HG02885 (cell line): ENCODE results near the gene GSTCD.
A peak's percentile ranks its signal among the peaks of the same experiment; 100 is the strongest.
"Not testable (repeated sequence)": the region's sequence is repeated elsewhere in the genome, so short reads cannot be mapped to it uniquely, and the experiment has no call there.

Experiments
- ATAC-seq: cut with Tn5 transposase; IDR thresholded peaks from one replicate; pipeline ENCODE4 v1.9.1; 2021; ENCODE audit warnings: mild to moderate bottlenecking; ENCODE audit not compliant: unreplicated experiment, poor library complexity

Gene GSTCD

DNA sequence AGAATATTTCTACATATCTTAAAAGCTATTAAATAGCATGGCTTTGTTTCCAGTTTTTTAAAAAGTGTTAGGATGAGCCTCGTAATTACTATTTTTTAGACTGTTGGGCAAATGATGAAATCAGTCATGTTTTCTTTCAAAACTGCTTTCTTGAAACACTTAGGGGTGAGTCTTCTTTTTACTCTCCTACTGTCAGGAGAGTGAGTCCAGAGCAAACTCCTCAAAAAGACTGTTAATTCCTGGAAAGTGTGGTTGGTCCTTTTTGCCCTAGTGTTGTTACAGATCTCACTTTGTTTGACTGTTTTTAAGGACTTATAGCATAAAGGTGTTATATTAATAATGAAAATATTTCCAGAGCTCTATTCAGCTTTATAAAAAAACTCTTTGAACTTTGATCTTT is 6.3 kb downstream of the GSTCD start:
- no peak for ATAC-seq

DNA sequence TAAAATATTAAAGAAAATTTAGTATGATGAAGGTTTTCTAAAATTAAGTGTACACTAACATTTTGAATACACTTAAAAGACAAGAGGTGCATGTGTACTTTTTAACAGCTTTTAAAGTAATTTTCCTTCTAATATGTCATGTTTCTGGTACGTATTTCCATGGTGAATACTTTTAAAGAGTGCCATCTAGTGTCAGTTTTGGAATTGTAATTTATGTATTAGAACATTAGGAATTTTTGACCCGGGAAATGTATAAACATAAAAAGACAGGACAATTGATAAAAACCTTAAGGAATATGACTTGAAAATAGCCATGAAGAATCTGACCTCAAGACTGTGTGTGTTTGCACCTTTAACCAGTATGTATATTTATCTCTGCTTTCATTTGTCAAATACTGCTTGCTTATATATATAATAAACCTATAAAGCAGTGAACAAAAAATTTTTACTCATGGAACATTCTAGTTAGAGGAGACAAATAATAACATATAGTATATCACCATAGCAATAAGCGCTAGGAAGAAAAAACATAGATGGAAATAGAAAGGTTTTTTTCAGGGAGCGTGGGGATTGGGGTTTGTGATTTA is 7.2 kb downstream of the GSTCD start:
- no peak for ATAC-seq

DNA sequence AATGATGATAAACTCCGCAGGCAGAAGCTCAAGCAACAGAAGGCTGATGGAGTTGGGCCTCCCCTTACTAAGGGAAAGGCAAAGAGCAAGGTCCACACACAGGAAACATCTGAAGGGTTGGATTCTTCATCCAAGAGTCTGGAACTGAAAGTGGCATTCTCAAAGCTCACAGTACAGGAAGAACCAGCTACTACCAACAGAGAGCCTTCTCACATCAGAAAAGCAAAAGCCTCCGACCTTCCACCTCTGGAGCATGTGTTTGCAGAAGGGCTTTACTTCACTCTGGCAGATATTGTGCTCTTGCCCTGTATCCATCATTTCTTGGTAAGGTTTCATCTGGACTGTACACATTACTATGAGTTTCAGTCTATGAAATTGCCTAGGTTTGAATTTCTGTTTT is 10.6 kb downstream of the GSTCD start:
- ATAC-seq: no peak

DNA sequence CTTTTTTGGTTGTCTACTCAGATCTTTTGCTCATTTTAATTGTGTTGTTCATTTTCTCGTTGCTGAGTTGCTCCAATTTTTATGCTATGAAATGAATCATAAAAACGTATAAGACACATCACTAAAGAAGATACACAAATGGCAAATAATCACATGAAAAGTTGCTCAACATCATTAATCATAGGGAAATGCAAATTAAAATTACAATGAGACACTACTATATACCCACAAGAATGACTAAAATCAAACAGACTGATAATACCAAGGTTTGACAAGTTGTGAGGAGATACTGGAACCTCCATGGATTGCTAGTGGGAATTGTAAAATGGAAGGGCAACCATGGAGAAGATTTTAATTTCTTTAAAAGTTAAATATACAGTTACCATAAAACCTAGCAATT is 17.0 kb downstream of the GSTCD start:
- no peak for ATAC-seq

DNA sequence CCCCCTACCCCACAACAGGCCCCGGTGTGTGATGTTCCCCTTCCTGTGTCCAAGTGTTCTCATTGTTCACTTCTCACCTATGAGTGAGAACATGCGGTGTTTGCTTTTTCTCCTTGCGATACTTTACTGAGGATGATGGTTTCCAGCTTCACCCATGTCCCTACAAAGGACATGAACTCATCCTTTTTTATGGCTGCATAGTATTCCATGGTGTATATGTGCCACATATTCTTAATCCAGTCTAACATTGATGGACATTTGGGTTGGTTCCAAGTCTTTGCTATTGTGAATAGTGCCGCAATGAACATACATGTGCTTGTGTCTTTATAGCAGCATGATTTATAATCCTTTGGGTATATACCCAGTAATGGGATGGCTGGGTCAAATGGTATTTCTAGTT is 21.3 kb downstream of the GSTCD start:
- not testable (repeated sequence) for ATAC-seq

DNA sequence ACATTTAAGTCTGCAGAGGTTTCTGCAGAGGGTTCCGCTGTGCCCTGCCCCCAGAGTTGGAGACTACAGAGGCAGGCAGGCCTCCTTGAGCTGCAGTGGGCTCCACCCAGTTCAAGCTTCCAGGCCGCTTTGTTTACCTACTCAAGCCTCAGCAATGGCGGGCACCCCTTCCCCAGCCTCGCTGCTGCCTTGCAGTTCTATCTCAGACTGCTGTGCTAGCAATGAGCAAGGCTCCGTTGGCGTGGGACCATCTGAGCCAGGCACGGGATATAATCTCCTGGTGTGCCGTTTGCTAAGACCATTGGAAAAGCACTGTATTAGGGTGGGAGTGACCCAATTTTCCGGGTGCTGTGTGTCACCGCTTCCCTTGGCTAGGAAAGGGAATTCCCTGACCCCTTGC is 26.6 kb downstream of the GSTCD start:
- ATAC-seq: not testable (repeated sequence)

DNA sequence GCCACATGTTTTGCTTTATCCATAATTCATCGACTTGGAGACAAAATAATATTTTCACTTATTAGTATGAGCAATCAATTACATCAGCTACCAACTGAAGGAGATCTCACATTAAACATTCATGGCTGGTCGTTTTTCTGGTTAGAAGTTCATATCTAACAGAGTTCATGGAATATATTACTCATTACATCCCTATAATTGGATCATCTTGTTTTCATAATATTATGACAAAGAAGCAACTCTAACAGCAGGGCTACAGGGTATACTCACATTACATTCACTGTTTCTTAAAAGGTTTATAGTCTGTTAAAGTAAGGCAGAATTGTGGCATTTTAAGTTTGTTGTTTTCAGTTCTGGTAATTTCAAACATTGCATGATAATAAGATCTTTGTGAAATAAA is 33.0 kb downstream of the GSTCD start:
- no peak for ATAC-seq

DNA sequence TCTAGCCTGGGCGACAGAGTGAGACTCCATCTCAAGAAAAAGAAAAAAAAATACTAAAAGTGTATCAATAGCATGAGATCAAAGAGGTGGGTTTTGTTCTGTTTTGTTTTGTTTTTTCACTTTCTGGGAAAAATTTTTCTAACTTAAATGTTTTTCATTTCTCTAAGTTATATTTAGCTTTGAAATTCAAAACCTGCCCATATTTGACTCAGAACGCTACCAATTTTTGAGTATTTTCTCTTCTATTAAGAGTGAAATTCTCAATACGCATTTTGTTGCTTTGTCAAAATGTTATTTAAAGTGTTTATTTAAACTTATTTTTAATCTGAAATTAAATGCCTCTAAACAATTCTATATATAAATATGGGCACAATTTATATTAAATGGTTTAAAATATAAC is 39.6 kb downstream of the GSTCD start:
- ATAC-seq: peak; percentile 31

DNA sequence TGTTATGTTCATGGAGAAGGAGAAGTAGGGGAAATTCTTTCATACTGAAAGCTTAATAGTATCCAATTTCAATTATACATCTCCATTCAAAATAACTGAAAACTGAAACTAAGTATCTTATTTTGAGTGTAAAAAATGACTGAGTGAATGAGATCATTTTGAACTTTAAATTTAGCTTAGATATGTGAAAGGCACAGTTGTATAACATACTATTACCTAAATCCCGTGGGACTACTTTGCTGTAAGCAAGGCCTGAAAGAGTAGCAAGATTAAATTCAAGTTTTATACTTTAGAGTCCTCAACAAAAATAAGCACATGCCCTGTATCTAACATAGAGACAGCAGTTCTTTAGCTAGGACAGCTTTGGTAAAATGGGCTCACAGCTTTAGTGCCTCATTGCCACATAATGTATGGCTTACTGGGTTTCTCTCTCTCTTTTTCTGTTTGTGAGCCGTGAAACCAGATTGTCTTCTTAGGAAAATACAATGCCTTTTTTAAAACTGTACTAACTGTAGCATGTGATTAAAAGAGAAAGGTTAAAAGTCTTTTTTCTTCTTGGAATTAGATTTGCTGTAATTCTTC is 43.2 kb downstream of the GSTCD start:
- ATAC-seq: peak; percentile 66

DNA sequence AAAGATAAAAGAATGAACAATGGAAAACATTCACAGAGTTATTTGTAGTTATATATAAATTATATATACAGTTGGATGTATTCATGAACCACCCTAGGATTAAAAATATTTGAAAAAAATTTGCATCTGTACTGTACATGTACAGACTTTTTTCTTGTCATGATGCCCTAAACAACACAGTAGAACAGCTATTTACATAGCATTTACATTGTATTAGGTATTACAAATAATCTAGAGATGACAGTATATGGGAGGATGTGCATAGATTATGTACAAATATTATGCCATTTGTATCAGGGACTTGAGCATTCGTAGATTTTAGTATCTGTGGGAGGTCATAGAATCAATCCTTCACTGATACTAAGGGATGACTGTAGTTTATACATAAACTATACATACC is 44.8 kb downstream of the GSTCD start:
- ATAC-seq: no peak

DNA sequence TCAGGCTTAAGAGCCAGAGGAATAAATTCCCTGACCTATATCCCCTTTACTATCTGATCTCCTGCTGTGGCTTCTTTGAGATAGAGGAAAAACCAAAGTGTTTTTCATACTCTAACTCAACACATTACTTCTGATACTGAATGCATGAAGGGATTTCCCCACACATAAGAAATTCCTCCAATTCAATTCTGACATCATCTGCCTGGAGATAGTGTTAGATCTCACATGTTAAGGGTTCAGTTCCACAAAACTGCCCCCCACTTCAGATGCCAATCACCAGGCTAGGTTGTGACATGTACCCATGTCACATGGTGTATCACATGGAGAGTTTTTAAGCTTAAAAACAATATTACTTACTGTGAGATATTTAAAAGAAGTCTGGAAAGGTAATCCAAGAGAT is 46.8 kb downstream of the GSTCD start:
- no peak for ATAC-seq

DNA sequence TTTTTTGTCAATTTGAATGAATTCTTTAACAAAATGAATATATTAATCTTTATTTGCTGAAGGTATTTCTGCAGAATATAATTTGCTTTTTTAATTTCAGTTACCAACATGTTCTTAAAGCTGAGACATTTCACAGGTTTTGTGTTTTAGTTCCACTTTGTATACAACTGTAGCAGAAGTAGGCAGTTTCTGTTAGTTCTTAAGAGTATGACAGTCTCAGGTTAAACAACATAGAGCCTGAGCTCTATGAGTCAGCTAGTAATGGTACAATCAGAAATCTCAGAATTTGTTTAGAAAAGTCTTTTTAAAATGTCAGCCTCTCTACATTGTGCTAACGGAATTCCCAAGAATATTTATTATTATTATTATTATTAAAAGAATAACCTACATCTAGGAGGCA is 50.4 kb downstream of the GSTCD start:
- no peak for ATAC-seq

DNA sequence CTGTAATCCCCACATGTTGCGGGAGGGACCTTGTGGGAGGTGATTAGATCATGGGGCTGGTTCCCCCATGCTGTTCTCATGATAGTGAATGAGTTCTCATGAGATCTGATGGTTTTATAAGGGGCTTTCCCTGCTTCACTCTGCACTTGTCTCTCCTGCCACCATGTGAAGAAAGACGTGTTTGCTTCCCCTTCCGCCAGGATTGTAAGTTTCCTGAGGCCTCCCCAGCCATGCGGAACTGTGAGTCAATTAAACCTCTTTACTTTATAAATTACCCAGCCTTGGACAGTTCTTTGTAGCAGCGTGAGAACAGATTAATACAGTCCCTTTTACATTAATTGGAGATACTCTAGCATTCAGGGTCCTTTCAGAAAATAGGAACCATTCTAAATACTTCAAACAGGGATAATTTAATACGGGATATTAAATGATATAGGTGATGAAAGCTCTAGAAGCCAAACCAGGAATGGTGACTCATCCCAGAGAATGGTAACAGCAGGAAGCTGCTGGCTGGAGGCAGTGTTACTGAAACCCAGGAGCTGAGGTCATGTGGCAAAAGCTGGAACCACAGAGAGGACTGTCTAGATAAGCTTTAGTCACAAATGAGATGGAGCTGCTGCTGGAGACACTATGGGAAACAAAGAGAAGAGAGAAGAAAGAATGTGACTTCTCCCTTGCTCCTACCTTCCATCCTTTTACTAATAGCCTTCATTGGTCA is 57.3 kb downstream of the GSTCD start:
- no peak for ATAC-seq

DNA sequence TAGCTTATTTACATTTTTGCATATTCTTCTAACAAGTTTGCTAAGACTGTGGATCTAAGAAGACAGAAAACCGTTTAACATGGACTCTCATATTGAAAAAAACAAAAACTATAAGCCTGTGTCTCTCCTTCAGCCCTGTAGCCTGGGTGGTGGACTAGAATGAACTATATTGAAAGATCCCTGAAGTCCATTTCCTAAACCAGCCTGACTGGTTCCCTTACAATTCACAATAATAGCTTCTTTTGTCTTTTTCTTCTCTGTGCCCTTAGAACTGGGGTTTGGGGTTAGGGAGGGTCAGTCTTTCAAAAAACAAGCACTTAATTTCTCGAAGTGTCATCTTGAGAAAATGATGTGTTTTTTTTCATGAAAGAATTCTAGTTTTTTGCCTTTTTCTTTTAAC is 59.0 kb downstream of the GSTCD start:
- ATAC-seq: no peak

DNA sequence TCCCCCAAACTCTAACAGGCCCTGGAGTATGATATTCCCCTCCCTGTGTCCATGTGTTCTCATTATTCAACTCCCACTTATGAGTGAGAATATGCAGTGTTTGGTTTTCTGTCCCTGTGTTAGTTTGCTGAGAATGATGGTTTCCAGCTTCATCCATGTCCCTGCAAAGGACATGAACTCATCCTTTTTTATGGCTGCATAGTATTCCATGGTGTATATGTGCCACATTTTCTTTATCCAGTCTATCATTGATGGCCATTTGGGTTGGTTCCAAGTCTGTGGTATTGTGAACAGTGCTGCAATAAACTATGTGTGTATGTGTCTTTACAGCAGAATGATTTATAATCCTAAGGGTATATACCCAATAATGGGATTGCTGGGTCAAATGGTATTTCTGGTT is 61.9 kb downstream of the GSTCD start:
- not testable (repeated sequence) for ATAC-seq

DNA sequence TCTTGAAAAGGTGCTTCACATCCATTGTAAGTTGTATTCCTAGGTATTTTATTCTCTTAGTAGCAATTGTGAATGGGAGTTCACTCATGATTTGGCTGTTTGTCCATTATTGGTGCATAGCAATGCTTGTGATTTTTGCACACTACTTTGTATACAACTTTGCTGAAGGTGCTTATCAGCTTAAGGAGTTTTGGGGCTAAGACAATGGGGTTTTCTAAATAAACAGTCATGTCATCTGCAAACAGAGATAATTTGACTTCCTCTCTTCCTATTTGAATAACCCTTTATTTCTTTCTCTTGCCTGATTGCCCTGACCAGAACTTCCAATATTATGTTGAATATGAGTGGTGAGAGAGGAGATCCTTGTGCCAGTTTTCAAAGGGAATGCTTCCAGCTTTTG is 63.5 kb downstream of the GSTCD start:
- not testable (repeated sequence) for ATAC-seq

DNA sequence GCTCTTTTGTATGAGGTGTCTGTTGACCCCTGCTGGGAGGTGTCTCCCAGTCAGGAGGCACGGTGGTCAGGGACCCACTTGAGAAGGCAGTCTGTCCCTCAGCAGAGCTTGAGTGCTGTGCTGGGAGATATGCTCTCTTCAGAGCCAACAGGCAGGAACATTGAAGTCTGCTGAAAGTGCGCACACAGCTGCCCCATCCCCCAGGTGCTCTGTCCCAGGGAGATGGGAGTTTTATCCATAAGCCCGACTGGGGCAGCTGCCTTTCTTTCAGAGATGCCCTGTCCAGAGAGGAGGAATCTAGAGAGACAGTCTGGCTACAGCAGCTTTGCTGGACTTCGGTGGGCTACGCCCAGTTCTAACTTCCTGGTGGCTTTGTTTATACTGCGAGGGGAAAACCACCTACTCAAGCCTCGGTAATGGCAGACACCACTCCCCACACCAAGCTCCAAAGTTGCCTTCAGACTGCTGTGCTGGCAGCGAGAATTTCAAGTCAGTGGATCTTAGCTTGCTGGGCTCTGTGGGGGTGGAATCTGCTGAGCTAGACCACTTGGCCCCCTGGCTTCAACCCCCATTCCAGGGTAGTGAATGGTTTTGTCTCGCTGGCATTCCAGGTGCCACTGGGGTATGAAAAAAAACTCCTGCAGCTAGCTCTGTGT is 67.3 kb downstream of the GSTCD start:
- not testable (repeated sequence) for ATAC-seq

DNA sequence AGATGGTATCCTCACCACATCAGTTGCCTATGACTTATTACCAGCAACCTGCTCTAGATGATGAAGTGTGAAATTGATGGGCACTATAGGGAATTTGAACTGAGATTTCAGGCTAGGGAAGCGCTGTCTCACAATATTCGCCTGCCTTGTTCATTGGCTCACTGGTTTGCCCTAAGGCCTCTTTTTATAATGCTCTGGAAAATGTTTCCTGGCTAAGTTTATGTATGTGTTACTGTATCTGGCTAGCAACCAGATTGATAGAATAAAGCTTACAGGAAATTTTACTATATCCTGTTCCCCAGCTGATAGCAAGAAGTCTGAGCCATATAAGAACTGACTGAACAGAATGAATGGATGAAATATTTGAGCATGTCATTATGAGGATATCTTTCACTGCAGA is 71.6 kb downstream of the GSTCD start:
- no peak for ATAC-seq

DNA sequence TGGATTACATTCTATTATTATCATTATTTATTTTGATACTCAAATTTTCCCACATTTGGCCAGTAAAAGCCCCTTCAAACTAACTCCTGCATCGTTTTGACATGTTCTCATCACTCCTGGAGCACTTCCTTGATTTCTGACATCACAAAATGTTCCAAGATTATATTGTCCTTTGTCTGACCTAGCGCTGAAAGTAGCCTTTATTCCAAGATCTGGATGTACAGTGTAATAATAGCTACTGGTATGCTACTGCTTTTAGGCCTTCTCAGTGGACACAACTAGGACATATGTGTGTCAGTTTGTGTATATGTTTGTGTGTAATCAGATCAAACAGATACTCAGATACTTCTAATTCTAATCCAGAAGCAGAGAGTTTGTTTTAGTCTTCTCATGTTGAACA is 76.2 kb downstream of the GSTCD start:
- ATAC-seq: no peak

DNA sequence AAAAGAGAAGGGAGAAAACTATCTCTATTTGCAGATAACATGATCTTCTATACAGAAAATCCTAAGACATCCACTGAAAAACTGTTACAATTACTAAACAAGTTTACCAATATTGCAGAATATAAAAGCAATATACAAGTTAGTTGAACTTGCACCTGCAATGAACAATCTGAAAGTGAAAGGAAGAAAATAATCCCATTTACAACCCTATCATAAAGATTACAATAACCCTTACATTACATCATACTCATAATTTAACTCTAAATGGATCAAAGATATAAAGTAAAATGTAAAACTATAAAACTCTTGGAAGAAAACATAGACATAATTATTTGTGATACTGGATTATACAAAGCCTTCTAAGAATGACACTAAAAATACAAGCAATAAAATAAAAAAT is 77.2 kb downstream of the GSTCD start:
- no peak for ATAC-seq

DNA sequence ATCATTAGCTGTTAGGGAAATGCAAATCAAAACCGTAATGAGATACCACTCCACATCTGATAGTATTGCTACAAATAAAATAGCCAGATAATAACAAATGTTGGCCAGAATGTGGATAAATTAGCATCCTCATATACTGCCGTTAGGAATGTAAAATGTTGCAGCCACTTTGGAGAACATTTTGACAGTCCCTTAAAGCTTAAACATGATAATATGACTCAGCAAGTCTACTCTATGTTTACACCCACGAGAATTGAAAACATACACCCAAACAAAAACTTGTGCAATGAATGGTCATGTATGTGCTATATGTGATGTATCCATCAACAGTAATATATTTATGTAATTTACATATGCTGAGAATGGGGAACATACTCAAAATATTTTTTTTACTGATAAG is 78.2 kb downstream of the GSTCD start:
- ATAC-seq: no peak

DNA sequence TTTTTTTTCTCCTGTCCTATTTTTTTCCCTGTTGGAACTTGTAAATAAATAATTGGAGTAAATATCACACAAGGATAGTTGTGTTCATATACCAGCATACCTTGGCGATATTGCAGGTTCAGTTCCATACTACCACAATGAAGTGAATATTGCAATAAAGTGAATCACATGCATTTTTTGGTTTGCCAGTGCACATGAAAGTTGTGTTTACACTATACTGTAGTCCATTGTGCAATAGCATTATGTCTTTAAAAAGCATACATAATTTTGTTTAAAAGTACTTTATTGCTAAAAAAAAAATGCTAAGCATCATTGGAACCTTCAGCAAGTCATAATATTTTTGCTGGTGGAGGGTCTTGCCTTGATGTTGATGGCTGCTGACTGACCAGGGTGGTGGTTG is 88.6 kb downstream of the GSTCD start:
- ATAC-seq: no peak
